HG02642 (cell line): ENCODE data around the gene PRKG1.

Experiments used
- ATAC-seq: cut with Tn5 transposase; IDR thresholded peaks from one replicate; pipeline ENCODE4 v1.9.1; 2021; ENCODE audit warnings: mild to moderate bottlenecking; ENCODE audit not compliant: unreplicated experiment, poor library complexity

The PRKG1 gene

GRCh38 chr10:52100011-52100547, 1025.8 kb downstream of the PRKG1 start:
- no peak for ATAC-seq

- ATAC-seq, result no peak
These were observed 1031.0 kb downstream of the PRKG1 start for GRCh38 chr10:52105301-52105700.

GRCh38 chr10:52106011-52106410, 1031.7 kb downstream of the PRKG1 start:
- ATAC-seq, result no peak

GRCh38 chr10:52106899-52107298, 1032.6 kb downstream of the PRKG1 start:
- ATAC-seq, result no peak

GRCh38 chr10:52108236-52108635, 1033.9 kb downstream of the PRKG1 start:
- ATAC-seq, result no peak

GRCh38 chr10:52110576-52110975, 1036.3 kb downstream of the PRKG1 start:
- ATAC-seq, result no peak

GRCh38 chr10:52111101-52111891, 1037.0 kb downstream of the PRKG1 start:
- no peak for ATAC-seq

- no peak for ATAC-seq
These were observed 1041.5 kb downstream of the PRKG1 start for GRCh38 chr10:52115823-52116222.

GRCh38 chr10:52119507-52119906, 1045.2 kb downstream of the PRKG1 start:
- no peak for ATAC-seq

GRCh38 chr10:52121688-52122087, 1047.4 kb downstream of the PRKG1 start:
- no peak for ATAC-seq

GRCh38 chr10:52128056-52128683, 1053.9 kb downstream of the PRKG1 start:
- no peak for ATAC-seq

GRCh38 chr10:52129410-52130178, 1055.3 kb downstream of the PRKG1 start:
- no peak for ATAC-seq

GRCh38 chr10:52135101-52135500, 1060.8 kb downstream of the PRKG1 start:
- no peak for ATAC-seq

GRCh38 chr10:52136921-52137320, 1062.6 kb downstream of the PRKG1 start:
- no peak for ATAC-seq

- ATAC-seq, result no peak
These were observed 1069.1 kb downstream of the PRKG1 start for GRCh38 chr10:52143338-52143737.

GRCh38 chr10:52145636-52146035, 1071.3 kb downstream of the PRKG1 start:
- ATAC-seq, result no peak

- no peak for ATAC-seq
These were observed 1072.5 kb downstream of the PRKG1 start for GRCh38 chr10:52146766-52147165.

- no peak for ATAC-seq
These were observed 1096.5 kb downstream of the PRKG1 start for GRCh38 chr10:52170776-52171175.

- no peak for ATAC-seq
These were observed 1098.3 kb downstream of the PRKG1 start for GRCh38 chr10:52172581-52172980.

GRCh38 chr10:52185256-52185655, 1111.0 kb downstream of the PRKG1 start:
- no peak for ATAC-seq
